Ishikawa (cell line): ENCODE results near the gene RSPH10B2.
"Not testable (repeated sequence)": the region's sequence is repeated elsewhere in the genome, so short reads cannot be mapped to it uniquely, and the experiment has no call there.

Experiments
- CEBPB ChIP-seq: IDR thresholded peaks from 2 replicates; pipeline ENCODE4 v1.6.1; 2012
- CREB1 ChIP-seq: IDR thresholded peaks from 2 replicates; pipeline ENCODE4 v1.6.1; 2012; ENCODE audit warnings: low read depth
- EGR1 ChIP-seq: IDR thresholded peaks from 2 replicates; pipeline ENCODE4 v1.6.1; 2012
- EP300 ChIP-seq: IDR thresholded peaks from 2 replicates; pipeline ENCODE4 v1.6.1; 2012; ENCODE audit warnings: borderline replicate concordance
- FOXM1 ChIP-seq: IDR thresholded peaks from 2 replicates; pipeline ENCODE4 v1.6.1; 2012; ENCODE audit warnings: low read depth, borderline replicate concordance
- MAX ChIP-seq: IDR thresholded peaks from 2 replicates; pipeline ENCODE4 v1.6.1; 2012
- NFIC ChIP-seq: IDR thresholded peaks from 2 replicates; pipeline ENCODE4 v1.6.1; 2012
- RAD21 ChIP-seq: IDR thresholded peaks from 2 replicates; pipeline ENCODE4 v1.6.1; 2012; ENCODE audit warnings: low read depth
- TAF1 ChIP-seq: IDR thresholded peaks from 2 replicates; pipeline ENCODE4 v1.6.1; 2012; ENCODE audit warnings: low read depth, mild to moderate bottlenecking
- TCF12 ChIP-seq: IDR thresholded peaks from 2 replicates; pipeline ENCODE4 v1.6.1; 2012; ENCODE audit warnings: low read depth
- TEAD4 ChIP-seq: IDR thresholded peaks from 2 replicates; pipeline ENCODE4 v1.6.1; 2012
- USF1 ChIP-seq: IDR thresholded peaks from 2 replicates; pipeline ENCODE4 v1.6.1; 2012
- YY1 ChIP-seq: IDR thresholded peaks from 2 replicates; pipeline ENCODE4 v1.6.1; 2012; ENCODE audit warnings: low read depth
- ZBTB7A ChIP-seq: IDR thresholded peaks from 2 replicates; pipeline ENCODE4 v1.6.1; 2012; ENCODE audit warnings: low read depth
- TF ChIP-seq, protein P1 (sequence below): IDR thresholded peaks from 2 replicates; pipeline ENCODE4 v1.6.1; 2012; ENCODE audit warnings: low read depth, mild to moderate bottlenecking

Gene RSPH10B2

GRCh38 chr7:6753964-6754363, at the start of gene RSPH10B2:
RSPH10B2 (plus strand) TSS chr7:6754103; CDS start chr7:6757678, 3,575 bp downstream.
- not testable (repeated sequence) for TF ChIP-seq TEAD4, NFIC
- TF ChIP-seq, protein P1, sequence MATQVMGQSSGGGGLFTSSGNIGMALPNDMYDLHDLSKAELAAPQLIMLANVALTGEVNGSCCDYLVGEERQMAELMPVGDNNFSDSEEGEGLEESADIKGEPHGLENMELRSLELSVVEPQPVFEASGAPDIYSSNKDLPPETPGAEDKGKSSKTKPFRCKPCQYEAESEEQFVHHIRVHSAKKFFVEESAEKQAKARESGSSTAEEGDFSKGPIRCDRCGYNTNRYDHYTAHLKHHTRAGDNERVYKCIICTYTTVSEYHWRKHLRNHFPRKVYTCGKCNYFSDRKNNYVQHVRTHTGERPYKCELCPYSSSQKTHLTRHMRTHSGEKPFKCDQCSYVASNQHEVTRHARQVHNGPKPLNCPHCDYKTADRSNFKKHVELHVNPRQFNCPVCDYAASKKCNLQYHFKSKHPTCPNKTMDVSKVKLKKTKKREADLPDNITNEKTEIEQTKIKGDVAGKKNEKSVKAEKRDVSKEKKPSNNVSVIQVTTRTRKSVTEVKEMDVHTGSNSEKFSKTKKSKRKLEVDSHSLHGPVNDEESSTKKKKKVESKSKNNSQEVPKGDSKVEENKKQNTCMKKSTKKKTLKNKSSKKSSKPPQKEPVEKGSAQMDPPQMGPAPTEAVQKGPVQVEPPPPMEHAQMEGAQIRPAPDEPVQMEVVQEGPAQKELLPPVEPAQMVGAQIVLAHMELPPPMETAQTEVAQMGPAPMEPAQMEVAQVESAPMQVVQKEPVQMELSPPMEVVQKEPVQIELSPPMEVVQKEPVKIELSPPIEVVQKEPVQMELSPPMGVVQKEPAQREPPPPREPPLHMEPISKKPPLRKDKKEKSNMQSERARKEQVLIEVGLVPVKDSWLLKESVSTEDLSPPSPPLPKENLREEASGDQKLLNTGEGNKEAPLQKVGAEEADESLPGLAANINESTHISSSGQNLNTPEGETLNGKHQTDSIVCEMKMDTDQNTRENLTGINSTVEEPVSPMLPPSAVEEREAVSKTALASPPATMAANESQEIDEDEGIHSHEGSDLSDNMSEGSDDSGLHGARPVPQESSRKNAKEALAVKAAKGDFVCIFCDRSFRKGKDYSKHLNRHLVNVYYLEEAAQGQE: not testable (repeated sequence)

GRCh38 chr7:6705959-6706665, 47.8 kb upstream of the RSPH10B2 start:
- TF ChIP-seq MAX (no peak), TCF12 (0 out of 2 replicates have a peak, but pooled peaks have one; percentile 5)

DNA sequence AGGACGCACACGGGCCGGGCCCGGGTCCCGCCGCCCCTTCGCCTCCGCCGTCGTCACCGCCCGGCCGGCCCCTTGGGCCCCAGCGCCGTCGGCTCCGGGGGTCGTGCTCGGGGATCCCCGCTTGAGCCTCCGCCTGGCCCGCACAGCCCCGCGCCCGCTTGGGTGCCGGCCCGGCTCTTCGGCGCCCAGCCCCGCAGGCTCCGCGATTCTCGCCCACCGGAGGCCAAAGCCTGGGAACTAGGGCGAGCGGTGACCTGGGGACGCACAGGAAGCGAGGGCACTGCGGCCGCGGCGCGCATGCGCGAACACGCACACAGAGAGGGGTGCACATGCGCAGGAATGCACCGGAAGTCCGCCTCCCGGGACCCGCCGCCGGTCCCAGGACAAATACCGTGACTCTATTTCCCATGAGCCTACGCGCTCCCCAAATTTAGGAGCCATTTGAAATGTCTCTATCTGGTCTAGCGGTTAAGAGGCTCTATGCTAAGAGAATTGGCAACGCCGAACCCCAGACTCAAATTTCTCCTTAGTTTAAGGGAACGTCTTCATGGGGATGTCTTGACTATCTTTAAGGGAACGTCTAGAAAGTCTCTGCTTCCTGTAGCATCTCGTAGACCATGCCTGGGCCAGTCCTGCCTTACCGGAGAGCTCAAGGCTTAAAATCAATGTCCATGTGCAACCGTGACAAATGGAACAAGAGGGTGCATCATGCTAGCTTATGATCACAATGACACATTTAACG, 47.1 kb upstream of the RSPH10B2 start, which contains the start of gene ZNF12:
TSS of gene ZNF12 (minus strand) at position 282 of the 742 bp plus-strand sequence. CDS start 1,774 bp downstream, outside the sequence.
- no peak for TF ChIP-seq NFIC
- peak; percentile 61 for TF ChIP-seq TEAD4
- 0 out of 2 replicates have a peak, but pooled peaks have one; percentile 14 for TF ChIP-seq CREB1
- no peak; the same call in 1 of the 2 replicates for TF ChIP-seq RAD21
- peak; percentile 76 for TF ChIP-seq TAF1
- 0 out of 2 replicates have a peak, but pooled peaks have one; percentile 16 for TF ChIP-seq TCF12
- TF ChIP-seq MAX: peak; percentile 52; the same call in 1 of the 2 replicates
- no peak for TF ChIP-seq EGR1
- TF ChIP-seq CEBPB: no peak
- TF ChIP-seq, protein P1: no peak
- no peak for TF ChIP-seq FOXM1
- 0 out of 2 replicates have a peak, but pooled peaks have one; percentile 6 for TF ChIP-seq USF1
- TF ChIP-seq EP300: no peak
- TF ChIP-seq ZBTB7A: no peak
- TF ChIP-seq YY1: peak; percentile 61; the same call in 1 of the 2 replicates

DNA sequence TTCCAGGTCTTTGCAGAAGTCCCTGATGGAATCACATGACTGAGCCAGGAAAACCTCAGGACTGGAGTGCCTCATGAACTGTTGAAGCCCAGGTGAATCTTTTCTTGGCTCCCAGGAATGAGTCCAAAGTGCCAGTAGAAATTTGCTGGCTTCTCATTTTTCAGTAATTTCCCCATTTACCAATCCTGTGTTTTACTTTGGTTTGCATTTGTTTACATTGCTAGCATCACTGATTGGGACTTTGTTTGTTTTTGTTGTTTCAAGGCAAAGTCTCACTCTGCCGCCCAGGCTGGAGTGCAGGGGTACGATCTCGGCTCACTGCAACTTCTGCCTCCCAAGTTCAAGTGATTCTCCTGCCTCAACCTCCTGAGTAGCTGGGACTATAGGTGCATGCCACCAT, 45.6 kb upstream of the RSPH10B2 start:
- no peak for TF ChIP-seq EP300
- no peak for TF ChIP-seq YY1
- no peak for TF ChIP-seq RAD21
- no peak for TF ChIP-seq CREB1
- no peak for TF ChIP-seq TAF1
- no peak for TF ChIP-seq TCF12
- TF ChIP-seq FOXM1: no peak
- no peak for TF ChIP-seq EGR1
- TF ChIP-seq, protein P1: no peak
- no peak for TF ChIP-seq CEBPB
- TF ChIP-seq MAX: no peak
- TF ChIP-seq ZBTB7A: no peak
- no peak for TF ChIP-seq NFIC
- TF ChIP-seq TEAD4: no peak
- TF ChIP-seq USF1: no peak
